Neutrophil (primary cell): Measurements from ENCODE around the gene CKM.

ENCODE experiments used
- H3K27ac ChIP-seq: fragments of 200-600 bp; sonication (generic); 2 replicates; pipeline ENCODE4 v1.5.1; 2016; ENCODE audit warnings: mild to moderate bottlenecking, moderate library complexity
- H3K27me3 ChIP-seq: fragments of 200-600 bp; sonication (generic); 2 replicates; pipeline ENCODE4 v1.6.0; 2016; ENCODE audit warnings: mild to moderate bottlenecking
- H3K36me3 ChIP-seq: fragments of 200-600 bp; sonication (generic); 2 replicates; pipeline ENCODE4 v1.5.1; 2017
- H3K4me1 ChIP-seq, 2 experiments: fragments of 200-600 bp in 1 of 2; sonication (generic) in 1 of 2; 1 replicate in 1 of 2; 2 replicates in 1 of 2; pipeline versions ENCODE4 v1.5.1 to v1.6.1; 2013 to 2016; ENCODE audit warnings: low read depth in 1 of 2, low read length in 1 of 2, mild to moderate bottlenecking in 1 of 2, moderate library complexity in 1 of 2; ENCODE audit not compliant: control insufficient read depth in 1 of 2, insufficient read depth in 1 of 2
- H3K4me3 ChIP-seq, 2 experiments: fragments of 200-600 bp in 1 of 2; sonication (generic) in 1 of 2; 1 replicate in 1 of 2; 2 replicates in 1 of 2; pipeline ENCODE4 v1.5.1; 2013 to 2016; ENCODE audit warnings: low read depth in 1 of 2, low read length in 1 of 2, mild to moderate bottlenecking in 1 of 2, moderate library complexity in 1 of 2
- H3K9me3 ChIP-seq: fragments of 200-600 bp; sonication (generic); 2 replicates; pipeline ENCODE4 v1.5.1; 2016
- TF ChIP-seq, protein P1 (sequence below): fragments of 200-600 bp; sonication (generic); IDR thresholded peaks from 2 replicates; pipeline ENCODE4 v1.5.1; 2016; ENCODE audit warnings: antibody characterized with exemption

Gene CKM

DNA sequence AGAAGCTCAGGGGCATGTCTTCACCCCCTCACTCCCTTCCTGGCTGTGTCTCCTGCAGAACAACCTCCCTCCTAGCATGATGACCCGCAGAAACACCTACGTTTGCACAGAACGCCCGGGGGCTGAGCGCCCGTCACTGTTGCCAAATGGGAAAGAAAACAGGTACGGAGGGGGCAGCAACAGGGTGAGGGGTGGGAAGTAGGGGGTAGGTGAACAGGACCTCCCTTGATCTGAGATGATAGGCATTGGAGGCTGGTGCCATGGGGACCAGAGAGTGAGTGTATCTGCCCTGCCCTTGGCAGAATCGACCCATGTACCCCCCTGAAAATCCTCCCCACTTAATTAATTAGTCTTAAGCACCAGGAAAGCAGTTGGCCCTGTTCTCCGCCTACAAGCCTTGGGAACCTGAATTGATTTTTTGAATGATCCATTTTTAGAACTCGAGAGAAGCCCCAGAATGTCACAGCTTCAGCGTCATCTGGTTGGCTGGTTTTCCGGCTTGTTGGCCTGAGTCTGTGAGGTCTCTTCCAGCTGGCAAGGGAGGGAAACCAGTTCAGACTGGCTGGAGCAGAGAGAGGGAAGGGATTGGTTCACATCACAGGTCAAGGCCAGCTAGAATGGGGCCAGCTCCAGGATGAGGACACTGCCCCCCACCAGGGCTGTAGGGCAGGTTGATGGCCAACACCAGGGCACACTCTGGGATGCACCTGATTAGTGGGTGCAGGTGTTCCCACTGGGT, 28.2 kb downstream of the CKM start:
- Histone ChIP-seq H3K4me3 (no peak overlapping the region), H3K9me3 (no peaks in the 10 kb centered on the region), H3K27ac (no peak overlapping the region), H3K36me3 (peaks cover 41% of the 10 kb centered on the region), H3K27me3 (no peaks in the 10 kb centered on the region), H3K4me1 (peaks cover 7 to 21% of the 10 kb centered on the region in 2 experiments)
- TF ChIP-seq, protein P1, sequence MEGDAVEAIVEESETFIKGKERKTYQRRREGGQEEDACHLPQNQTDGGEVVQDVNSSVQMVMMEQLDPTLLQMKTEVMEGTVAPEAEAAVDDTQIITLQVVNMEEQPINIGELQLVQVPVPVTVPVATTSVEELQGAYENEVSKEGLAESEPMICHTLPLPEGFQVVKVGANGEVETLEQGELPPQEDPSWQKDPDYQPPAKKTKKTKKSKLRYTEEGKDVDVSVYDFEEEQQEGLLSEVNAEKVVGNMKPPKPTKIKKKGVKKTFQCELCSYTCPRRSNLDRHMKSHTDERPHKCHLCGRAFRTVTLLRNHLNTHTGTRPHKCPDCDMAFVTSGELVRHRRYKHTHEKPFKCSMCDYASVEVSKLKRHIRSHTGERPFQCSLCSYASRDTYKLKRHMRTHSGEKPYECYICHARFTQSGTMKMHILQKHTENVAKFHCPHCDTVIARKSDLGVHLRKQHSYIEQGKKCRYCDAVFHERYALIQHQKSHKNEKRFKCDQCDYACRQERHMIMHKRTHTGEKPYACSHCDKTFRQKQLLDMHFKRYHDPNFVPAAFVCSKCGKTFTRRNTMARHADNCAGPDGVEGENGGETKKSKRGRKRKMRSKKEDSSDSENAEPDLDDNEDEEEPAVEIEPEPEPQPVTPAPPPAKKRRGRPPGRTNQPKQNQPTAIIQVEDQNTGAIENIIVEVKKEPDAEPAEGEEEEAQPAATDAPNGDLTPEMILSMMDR, result no peak

DNA sequence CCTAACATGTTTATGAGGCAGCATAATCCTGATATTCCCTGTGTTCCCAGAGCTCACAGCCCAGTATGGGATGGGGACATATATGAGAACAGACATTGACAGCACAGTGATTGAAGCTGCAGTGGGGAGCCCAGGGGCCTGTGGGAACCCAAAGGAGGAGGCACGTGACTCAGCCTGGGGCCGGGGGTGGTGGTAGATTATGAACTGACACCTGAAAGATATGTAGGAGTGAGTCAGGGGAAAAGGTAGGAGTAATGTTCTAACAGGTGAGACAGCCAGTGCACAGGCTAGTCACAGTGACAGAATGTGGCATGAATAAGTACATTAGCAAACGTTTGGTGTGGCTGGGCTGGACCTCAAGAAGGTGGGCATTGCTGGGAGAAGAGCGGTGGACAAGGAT, 29.0 kb downstream of the CKM start:
- TF ChIP-seq, protein P1, result no peak
- peaks cover 38% of the 10 kb centered on the region for H3K36me3 ChIP-seq
- H3K4me3 ChIP-seq, result no peak overlapping the region
- H3K4me1 ChIP-seq, result peaks cover 7 to 17% of the 10 kb centered on the region in 2 experiments
- H3K9me3 ChIP-seq, result no peaks in the 10 kb centered on the region
- no peak overlapping the region for H3K27ac ChIP-seq
- no peaks in the 10 kb centered on the region for H3K27me3 ChIP-seq

DNA sequence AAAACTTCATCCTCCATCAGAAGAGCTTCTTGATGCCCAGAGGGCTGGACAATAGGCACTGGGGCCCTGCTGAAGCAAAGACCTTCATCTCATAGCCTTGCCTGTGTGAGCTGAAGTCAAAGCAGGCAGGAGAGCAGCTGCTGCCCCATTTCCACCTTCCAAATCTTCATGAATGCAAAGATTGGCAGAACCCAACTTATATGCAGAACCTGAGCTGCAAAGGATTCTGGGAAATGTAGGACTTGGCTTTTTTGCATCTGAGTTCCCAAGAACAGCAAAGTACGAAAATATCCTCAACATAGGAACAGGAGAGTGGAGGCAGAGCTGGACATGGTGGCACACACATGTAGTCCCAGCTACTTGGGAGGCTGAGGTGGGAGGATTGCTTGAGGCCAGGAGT, 30.8 kb downstream of the CKM start:
- peaks cover 37% of the 10 kb centered on the region for H3K36me3 ChIP-seq
- TF ChIP-seq, protein P1, result no peak
- H3K4me1 ChIP-seq, result peaks cover 7 to 17% of the 10 kb centered on the region in 2 experiments
- H3K9me3 ChIP-seq, result no peaks in the 10 kb centered on the region
- H3K27me3 ChIP-seq, result no peaks in the 10 kb centered on the region
- no peak overlapping the region for H3K27ac ChIP-seq
- no peak overlapping the region for H3K4me3 ChIP-seq

DNA sequence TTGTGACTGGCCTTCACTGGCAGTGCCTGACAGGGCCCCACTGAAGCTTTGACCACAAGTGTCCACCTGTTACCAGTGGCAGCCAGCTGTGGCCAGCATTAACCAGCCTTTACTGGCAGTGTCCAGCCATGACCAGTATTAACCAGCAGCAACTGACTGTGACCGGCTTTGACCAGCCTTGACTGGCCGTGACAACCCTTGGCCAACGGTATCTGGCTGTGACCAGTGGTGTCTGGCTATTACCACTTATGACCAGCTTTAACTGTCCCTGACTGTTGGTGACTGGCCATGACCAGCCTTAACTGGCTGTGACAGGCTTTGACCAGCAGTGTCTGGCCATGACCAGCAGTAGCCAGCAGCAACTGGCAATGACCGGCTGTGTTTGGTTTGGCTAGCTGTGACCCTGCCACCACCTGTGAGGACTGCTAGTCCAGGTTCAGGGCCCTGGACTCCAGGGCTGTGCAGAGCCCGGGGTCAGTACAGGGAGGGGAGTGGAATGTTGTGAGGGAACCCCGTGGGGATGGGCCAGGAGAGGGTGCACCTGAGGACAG, 32.2 kb downstream of the CKM start:
- peaks cover 41% of the 10 kb centered on the region for H3K36me3 ChIP-seq
- no peaks in the 10 kb centered on the region for H3K9me3 ChIP-seq
- TF ChIP-seq, protein P1, result no peak
- H3K27me3 ChIP-seq, result no peaks in the 10 kb centered on the region
- no peak overlapping the region for H3K27ac ChIP-seq
- no peak overlapping the region for H3K4me3 ChIP-seq
- peaks cover 2 to 4% of the 10 kb centered on the region in 2 experiments for H3K4me1 ChIP-seq

DNA sequence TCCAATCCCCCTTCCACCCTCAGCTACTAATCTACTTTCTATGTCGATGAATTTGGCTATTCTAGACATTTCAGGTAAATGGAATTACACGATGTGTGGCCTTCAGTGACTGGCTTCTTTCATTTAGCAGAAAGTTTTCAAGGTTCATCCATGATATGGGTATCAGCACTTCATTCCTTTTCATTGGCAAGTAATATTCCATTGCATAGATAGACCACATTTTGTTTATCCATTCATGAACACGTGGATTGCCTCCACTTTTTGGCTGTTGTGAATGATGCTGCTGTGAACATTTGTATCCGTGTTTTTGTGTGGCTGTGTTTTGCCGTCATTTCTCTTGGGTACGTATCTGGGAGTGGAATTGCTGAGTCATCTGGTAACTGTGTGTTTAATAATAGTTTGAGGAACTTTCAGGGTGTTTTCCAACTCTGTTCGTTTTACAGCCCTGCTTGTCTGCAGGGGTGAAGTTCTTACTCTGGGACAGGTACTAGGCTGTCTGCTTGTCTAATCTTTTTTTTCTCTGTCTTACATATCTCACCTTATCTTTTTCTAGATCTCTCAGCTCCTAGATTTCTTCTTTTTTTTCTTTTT, 39.1 kb downstream of the CKM start:
- peaks cover 4 to 20% of the 10 kb centered on the region in 2 experiments for H3K4me1 ChIP-seq
- no peak overlapping the region for H3K4me3 ChIP-seq
- peak overlapping the region; percentile 68 for H3K27ac ChIP-seq
- peaks cover 48% of the 10 kb centered on the region for H3K36me3 ChIP-seq
- TF ChIP-seq, protein P1, result no peak
- no peaks in the 10 kb centered on the region for H3K27me3 ChIP-seq
- H3K9me3 ChIP-seq, result no peaks in the 10 kb centered on the region
